Stimulated activated CD8-positive, alpha-beta memory T cell treated with anti-CD3 and anti-CD28 coated beads, Interleukin-7, amount 100 ng/mL, for 4 hours (primary cell): ENCODE data around the gene KCNJ15.

Experiments used
- DNase-seq, 2 donors: peaks; one replicate each; pipeline ENCODE4 v3.0.0-alpha.2; 2020; ENCODE audit warnings: low read depth in 2 of 2

Gene KCNJ15

GRCh38 chr21:38354746-38355145, 98.0 kb downstream of the KCNJ15 start:
- DNase-seq, result no peak

- no peak for DNase-seq
Observed at GRCh38 chr21:38355353-38355752, 98.6 kb downstream of the KCNJ15 start.

GRCh38 chr21:38355992-38356781, 99.4 kb downstream of the KCNJ15 start:
- DNase-seq, result peak; percentile 31 to 33
